NK-92 (cell line): ENCODE results near the gene IZUMO4.
A peak's percentile ranks its signal among the peaks of the same experiment; 100 is the strongest.

ENCODE experiments used
- DNase-seq: peaks from one replicate; lab custom pipeline; 2025; ENCODE audit not compliant: unreplicated experiment; lab: John Stamatoyannopoulos, UW

The IZUMO4 gene

GRCh38 chr19:2096480-2097202 is at the start of gene IZUMO4:
TSS of gene IZUMO4 (plus strand) at chr19:2096915. CDS start at chr19:2096946, 31 bp downstream.
- DNase-seq: peak; percentile 98

- DNase-seq: no peak
These were observed 49.7 kb upstream of the IZUMO4 start for GRCh38 chr19:2047076-2047448.

GRCh38 chr19:2047449-2048103 is 49.1 kb upstream of the IZUMO4 start:
- no peak for DNase-seq

- DNase-seq: no peak
These were observed 48.4 kb upstream of the IZUMO4 start for GRCh38 chr19:2048104-2048958.

DNA sequence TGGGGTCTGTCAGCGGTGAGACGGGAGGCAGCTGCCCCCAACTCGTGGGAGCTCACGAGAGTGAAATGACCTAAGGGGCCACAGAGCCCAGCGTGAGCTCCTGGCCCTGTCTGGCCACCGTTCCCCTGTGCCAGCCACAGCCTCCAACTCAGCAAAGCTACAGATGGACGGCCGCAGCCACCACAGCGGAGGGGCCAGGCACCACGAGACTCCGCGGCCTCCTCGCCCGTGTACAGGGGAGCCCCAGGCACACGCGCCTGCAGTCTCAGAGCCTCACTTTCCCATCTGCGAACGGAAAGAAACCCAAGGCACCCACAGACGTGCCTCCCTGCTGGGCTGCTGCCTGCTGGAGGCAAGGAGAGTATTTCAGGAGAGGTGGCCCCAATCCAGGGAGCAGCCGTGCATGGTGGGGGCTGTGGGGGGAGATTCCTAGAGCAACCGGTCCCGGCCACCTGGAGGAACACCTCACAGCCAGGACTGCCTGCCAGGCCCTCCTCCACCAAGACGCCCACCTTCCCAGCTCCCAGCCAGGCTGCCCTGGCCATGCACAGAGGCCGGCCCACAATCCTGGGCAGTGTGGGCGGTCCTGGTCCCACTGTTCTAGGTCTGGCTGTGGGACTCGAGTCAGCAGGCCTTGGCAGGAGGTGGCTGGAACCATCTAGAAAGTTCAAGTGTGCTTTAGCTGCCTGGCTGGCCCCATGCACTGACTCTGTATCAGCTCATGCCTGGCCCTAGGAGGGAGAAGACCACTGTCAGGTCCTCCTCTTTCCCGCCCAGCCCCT is 47.6 kb upstream of the IZUMO4 start:
- no peak for DNase-seq

DNA sequence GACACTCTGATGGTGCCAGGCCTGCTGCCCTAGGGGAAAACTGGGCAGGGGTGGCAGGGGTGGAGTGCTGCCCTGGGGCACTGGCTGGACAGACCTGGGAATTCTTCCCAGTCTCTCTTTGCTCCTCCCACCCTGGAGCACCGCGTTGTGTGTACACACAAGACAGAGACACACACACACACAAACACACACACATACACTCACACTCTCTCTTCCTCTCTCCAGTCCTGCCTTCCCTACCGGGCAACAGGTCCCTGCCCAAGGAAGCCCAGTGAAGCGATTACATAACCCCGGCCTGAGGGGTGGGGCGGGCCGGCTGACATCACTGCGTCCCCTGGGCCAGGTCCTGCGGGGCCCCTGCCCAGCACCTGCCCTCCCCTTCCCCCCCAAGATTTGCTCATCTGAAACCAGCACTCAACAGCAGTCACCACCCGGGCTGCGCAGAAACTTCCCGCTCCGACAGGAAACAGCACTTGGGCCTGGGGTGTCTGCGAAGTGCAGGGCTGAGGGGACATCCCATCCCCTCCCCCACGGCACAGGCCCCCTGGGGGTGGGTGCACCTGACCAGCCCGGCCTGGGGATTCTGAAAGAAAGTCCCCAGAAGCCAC is 46.9 kb upstream of the IZUMO4 start:
- DNase-seq: no peak

DNA sequence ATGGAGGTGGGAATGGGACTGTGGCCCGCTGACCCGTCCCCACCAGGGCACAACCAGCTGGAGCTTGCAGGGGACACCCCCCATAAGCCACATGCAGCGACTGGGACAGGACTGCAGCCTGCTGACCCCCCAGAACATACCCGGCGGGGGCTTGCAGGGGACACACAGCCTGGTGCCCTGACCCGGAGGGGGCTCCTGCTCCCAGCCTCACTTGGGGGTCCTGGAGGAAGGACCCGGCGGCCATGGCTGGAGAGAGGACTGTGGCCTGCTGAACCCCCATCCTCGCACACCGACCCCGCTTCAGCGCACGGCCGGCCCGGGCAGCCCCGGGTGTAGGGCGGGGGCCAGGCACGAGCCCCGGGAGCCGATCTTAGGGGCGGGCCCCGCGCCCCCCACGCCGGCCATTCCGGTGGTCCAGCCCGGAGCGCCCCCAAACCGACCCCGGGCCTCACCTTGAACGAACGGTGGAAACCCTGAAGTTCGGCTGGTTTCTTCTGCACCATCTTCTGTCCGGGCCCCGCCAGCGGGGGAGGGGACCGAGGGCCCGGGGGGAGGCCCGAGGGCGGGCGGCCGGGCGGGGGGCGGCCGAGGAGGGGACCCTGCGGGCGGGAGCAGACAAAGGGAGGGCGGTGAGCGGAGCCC is 46.2 kb upstream of the IZUMO4 start:
- DNase-seq: no peak

DNA sequence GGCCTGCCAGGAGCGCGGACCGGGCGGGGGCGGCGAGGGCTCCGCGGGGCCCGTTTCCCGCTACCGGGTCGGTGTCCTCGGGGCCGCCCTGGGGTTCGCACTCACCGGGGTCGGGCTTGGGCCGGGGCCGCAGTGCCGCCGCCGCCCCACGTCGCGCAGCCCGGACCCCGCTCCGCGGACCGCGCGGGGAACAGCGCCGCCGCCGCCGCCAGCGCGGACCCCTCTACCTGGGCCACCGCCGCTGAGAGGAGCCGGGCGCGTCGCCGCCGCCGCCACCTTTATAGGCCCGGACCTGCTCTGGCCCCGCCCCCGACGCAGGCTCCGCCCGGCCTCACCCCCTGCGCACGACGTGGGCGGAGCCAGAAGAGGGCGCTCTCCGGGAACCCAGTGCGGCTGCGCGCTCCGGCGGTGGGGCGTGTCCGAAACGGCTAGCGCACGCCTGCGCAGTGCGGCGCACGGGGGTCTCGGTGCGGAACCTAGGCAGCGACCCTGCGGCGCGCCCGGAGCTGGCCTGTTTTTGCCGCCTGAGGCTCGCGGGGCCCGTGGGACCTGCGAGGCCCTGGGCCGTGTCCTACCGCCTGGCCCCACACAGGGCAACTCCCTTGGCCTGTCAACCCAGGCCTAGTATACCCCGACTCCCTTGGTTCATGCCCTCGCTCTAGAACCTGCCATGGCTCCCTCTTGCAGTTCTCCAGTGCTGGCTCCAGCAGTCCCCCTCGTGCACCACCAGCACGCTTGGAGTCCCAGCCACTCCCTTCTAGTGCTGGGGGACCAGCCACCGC is 45.5 kb upstream of the IZUMO4 start, which contains the start of gene MKNK2:
Gene MKNK2, minus strand, starts transcription at position 254 of the 782 bp plus-strand sequence. CDS start 393 bp downstream, outside the sequence.
- peak; percentile 48 for DNase-seq

DNA sequence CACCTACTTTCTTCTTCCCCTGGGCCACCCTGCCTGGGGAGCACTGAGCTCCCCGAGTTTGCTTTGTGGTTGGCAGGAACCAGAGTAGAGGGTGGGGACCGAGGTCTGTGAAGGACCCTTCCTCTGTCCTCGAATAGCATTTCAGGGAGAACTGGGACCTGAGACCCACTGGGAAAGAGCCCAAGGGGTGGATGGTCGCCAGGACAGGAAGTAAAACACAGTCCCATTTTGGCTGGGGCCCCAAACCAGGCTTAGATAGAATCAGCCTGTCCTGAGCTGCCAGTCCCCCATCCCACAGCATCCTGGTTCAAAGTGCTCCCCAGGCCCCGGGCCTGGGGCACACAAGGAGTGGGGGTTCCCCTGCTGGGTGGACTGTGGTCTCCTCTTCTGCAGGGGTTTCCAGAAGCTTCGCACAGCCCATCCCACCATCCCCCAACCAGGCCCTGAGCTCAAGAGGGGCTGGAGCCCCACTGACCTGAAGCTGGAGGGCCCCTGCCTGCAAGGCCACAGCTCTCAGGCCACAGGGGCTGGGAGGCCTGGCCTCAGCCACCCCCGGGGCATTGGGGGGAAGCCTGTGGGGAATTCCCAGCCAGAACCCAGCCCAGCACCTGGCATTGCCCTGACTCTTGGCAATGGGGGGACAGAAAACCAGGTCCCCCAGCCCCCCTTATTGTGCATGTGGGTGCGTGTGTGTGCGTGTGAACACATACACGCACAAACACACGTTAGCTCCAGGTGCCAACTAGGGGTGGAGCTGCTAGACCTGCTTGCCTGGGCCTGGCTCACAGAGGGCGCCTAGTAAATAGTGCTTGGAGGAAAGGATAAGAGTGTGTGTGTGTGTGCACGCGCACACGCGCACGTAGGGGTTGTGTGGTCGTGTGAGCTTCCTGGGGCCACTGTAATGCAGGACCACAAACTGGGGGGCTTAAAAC is 44.7 kb upstream of the IZUMO4 start:
- DNase-seq: no peak

DNA sequence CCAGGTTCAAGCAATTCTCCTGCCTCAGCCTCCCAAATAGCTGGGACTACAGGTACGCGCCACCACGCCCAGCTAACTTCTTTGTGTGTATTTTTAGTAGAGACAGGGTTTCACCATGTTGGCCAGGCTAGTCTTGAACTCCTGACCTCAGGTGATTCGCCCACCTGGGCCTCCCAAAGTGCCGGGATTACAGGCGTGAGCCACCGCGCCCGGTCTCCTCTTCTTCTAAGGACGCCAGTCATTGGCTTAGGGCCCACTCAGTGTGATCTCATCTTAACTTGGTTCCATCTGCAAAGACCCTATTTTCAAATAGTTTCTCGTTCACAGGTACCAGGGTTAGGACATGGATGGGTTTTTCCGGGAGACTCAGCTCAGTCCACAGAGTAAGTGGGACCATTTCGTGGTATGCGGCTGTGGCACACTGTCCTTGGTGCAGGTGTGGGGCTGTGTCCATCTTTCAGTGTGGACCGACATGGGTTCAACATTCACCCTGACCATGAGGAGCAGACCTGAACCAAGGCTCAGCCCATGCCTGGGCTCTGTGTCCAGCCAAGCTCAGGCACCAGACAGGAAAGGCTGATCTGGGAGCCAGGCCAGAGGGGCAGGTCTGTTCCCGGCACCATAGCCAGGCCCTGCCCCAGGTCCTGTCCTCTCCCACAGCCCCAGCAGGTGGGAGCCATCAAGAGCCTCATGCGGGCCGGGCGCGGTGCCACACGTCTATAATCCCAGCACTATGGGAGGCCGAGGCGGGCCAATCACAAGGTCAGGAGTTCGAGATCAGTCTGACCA is 42.9 kb upstream of the IZUMO4 start:
- DNase-seq: no peak

DNA sequence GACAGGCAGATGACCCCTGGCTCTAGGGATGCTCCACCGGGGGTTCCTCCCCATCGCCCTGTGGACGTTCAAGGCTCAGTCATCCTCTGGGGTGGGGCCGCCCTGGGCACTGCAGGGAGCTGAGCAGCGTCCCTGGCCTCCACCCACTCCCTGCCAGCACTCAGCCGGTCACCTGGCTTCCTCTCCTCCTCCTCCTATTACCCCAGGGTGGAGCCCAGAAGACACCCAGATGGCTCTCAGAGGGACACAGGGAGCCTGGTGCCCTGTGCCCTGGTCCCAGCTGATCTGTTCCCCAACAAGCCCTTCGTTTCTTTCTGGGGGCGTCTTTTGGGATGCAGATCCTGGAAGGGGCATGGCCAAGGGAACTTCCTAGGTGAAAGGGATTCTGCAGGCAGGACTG is 42.0 kb upstream of the IZUMO4 start:
- no peak for DNase-seq

GRCh38 chr19:2055931-2056836 is 40.5 kb upstream of the IZUMO4 start:
- DNase-seq: no peak

DNA sequence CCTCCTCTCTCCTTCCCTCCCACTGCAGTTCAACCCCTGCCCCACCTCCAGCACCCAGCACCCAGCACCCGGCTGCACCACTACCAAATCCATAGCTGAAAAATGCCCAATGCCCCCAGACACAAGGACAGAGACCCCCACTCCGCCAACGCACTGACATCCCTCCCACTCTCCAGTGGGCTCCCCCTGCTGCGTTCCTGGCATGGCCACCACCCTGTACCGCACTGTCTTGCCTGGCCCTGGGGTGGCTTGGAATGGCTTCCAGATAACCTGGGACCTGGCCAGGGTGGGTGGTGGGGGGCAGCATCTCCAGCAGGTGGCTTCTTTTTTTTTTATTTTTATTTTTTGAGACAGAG is 39.9 kb upstream of the IZUMO4 start:
- DNase-seq: no peak

DNA sequence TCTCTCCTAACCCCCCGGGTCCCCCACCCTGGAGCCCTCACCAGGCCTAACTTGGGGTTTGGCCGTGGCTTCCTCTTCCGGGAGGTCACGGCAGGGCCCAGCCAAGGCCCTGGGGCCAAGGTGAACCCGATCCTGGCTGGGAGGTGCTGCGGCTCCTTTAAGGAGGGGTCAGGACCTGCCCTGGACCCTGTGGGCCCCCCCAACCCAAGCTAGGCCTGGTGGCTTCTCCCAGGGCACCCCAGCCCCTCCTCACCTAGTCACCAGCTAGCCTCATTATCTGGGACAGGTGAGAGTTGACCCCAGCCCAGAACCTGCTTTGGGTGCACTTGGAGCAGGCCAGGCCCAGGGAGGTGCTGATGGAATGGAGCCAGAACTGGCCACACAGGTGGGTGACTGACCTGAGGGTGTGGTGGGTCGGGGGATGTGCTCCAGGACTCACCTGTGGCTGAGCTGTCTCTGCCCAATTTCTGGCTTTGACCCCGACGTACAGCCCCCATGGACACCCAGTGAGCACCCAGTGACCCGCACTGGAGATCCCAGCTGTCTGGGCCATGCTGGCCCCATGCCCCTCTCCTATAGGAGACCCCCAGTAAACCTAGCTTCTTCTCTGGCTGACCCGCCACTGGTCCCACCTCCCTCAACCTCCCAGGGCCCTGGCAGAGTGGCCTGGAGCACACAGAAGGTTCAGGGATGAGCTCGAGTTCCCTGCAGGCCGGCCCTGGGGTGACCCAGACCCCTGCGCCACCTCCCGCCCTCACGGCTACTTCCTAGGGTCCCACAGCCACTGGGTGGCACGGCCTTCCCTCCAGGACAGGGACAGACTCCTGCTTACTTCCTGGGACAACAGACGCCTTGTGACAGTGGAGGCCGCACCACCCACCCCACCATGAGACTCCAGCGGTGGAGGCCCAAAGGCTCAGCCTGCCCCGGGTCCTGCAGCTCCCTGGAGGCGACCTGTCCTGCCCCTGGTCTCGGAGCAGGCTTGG is 38.9 kb upstream of the IZUMO4 start:
- DNase-seq: no peak
